Stimulated activated CD4-positive, alpha-beta T cell treated with anti-CD3 and anti-CD28 coated beads, Interleukin-15, amount 100 ng/mL, for 48 hours (primary cell): ENCODE results near the gene PAFAH1B1.
"Not testable (repeated sequence)": the region's sequence is repeated elsewhere in the genome, so short reads cannot be mapped to it uniquely, and the experiment has no call there.

Experiments
- DNase-seq, 2 donors: peaks; one replicate each; pipeline ENCODE4 v3.0.0-alpha.2; 2020; ENCODE audit warnings: low read depth in 2 of 2

Gene PAFAH1B1

DNA sequence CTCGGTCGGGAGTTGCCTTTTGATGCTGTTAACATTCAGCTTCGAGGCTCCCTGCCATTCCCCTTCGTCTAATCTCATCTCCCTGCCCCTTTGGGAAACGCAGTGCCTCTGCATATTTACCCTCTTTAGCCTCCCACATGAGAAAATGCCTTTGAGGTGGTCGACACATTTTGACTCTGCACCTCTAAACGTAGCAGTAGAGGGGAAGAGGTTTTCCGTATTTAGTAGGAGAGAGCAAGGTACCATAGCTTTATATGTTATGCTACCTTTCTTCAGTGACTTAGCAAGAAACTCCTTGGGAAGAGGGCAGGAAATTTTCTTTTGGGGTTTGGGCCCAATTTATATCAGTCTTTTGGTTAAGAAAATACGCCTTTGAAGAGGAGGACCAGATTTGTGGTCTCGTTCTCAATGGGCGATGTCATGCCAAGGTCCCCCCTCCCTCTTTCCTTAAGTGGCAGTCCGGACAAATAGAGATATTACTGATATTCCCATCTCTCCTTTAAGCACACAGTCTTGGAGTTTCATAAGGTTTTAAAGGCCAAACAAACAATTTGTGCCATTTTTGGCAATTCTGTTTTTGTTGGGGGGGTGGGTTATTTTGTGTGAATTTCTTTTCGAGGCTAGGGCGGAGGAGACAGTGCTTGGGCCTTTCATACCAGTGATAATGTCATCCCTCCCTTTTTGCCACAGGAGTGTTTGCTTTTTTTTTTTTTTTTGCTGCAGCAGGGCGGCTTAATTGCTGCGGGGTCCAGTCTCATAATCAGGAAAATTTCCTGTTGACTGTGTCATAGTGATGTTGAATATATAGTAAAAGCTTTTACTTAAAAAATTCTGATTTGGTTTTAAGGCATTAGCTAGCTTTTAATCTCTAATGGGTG, 1.5 kb downstream of the PAFAH1B1 start:
- DNase-seq, result no peak

- no peak for DNase-seq
Measured at GRCh38 chr17:2595716-2596115, 2.3 kb downstream of the PAFAH1B1 start.

- DNase-seq, result no peak
Measured at GRCh38 chr17:2598166-2598565, 4.7 kb downstream of the PAFAH1B1 start.

DNA sequence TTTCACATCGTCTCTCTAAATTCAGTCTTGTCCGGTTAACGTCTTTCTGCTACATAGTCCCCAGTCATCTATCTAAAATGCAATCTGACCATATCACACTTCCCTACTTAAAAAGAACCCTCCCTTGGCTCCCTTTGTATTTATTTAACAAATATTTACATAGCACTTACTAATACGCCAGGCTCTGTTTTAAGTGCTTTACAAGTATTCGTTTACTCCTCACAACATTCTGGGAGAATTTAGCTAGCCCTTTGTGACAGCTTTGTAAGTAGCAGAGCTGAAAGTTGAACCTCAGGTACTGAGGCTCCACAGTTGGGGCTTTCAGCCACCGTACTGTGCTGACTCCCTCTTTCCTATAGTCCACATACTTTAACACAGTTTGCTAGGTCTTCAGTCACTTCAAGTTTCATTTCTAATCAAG, 9.2 kb downstream of the PAFAH1B1 start:
- DNase-seq, result no peak

GRCh38 chr17:2608350-2608913, 15.0 kb downstream of the PAFAH1B1 start:
- no peak for DNase-seq

DNA sequence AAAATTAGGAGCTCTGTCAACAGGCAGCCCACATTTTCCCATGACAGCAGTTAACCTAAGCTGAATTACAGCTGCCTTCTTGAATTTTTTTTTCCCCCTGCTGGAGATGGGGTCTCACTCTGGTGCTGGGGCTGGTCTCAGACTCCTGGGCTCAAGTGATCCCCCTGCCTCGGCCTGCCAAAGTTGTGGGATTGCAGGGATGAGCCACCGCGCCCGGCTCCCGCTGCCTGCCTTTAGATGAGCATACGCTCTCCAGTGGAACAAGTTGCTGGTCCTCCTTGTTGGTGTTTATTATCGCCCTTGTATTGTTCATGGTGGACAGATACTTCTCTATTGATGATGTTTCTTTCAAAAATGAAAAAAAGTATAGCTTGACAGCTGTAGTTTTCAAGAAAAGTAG, 15.6 kb downstream of the PAFAH1B1 start:
- no peak for DNase-seq

- DNase-seq, result no peak
Measured at GRCh38 chr17:2610195-2611175, 17.0 kb downstream of the PAFAH1B1 start.

DNA sequence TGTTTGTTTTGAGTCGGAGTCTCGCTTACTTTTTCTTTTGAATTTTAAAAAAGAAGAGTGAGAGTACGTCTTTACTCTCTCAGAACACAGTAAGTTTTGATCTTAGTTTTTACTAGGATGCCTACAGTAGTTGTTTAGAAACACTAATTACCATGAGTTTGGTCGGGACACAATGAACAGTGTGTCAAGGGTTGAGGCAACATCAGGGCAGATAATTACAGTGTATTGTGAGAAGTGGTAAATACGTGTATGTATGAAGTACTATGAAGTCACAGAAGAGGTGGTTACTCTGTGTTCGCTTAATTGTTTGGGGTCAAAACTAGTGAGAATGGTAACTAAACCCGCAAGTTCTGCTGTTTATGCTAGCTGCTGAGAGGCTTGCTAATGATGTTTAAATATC, 18.2 kb downstream of the PAFAH1B1 start:
- DNase-seq, result no peak

GRCh38 chr17:2612630-2613029, 19.2 kb downstream of the PAFAH1B1 start:
- DNase-seq, result no peak

DNA sequence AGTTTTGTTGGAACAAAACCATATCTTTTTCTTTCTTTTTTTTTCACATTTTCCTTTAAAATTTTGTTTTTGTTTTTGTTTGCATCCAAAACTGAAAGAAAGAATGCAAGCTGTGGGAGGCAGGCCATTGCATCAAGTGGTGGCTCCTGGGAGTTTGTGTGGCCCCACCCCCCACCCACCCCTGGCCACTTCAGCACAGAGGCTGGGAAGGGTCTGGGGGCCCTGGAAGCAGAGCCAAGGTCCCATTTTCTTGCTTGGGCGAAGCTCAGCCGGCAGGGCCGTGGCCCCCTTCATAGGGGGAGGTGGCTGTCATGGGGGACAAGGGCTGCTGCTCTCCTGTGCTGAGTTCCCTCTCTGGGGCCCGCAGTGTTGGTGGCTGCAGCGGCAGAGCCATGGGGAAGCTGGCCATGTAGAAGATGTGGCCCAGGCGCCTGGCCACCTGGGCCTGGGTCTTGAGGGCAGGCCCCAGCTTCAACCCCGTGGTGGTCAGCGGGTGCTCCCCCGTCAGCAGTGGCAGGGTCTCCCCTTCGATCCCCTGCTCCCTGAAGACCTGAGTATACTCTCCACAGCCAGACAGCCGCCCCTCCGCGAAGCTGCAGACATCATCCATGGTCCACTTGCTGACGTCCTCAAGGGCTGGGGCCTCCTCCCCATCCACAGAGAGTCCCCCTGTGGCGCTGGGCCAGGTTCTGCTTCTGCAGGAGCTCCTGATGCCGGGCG, 19.8 kb downstream of the PAFAH1B1 start:
- no peak for DNase-seq

DNA sequence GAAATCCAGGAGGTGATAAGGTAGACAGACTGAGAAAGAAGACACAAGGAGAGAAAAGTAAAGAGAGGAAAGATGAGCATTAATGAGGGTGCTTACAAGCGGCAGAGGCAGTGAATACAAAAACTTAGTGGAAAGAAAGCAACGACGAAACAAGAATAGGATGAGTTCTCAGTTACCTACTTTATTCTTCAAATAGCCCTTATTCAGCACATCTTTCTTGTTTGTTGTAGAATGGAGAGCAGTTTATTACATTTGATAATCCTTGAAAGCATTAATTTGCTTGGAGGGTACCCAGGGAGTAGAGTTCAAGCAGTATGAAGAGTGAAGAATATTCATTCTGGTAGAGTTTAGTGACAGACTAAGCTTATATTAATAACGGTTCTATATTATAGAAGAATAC, 22.4 kb downstream of the PAFAH1B1 start:
- DNase-seq, result no peak

- DNase-seq, result no peak
Measured at GRCh38 chr17:2621241-2621640, 27.8 kb downstream of the PAFAH1B1 start.

DNA sequence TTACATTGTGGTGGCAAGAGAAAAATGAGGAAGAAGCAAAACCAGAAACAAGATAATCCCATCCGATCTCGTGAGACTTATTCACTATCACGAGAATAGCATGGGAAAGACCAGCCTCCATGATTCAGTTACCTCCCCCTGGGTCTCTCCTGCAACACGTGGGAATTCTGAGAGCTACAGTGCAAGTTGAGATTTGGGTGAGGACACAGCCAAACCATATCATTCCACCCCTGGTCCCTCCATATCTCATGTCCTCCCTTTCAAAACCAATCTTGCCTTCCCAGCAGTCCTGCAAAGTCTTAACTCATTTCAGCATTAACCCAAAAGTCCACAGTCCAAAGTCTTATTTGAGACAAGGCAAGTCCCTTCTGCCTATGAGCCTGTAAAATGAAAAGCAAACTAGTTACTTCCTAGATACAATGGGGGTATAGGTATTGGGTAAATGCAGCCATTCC, 28.5 kb downstream of the PAFAH1B1 start:
- DNase-seq, result not testable (repeated sequence)

DNA sequence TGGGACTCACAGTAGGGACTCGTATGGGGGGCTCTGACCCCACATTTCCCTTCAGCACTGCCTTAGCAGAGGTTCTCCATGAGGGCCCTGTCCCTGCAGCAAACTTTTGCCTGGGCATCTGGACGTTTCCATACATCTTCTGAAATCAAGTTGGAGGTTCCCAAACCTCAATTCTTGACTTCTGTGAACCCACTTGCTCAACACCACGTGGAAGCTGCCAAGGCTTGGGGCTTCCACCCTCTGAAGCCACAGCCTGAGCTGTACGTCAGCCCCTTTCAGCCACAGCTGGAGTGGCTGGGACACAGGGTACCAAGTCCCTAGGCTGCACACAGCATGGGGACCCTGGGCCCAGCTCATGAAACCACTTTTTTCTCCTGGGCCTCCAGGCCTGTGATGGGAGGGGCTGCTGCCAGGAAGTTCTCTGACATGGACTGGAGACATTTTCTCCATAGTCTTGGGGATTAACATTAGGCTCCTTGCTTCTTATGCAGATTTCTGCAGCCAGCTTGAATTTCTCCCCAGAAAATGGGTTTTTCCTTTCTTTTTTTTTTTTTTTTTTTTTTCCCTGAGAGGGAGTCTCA, 29.4 kb downstream of the PAFAH1B1 start:
- DNase-seq, result not testable (repeated sequence)

DNA sequence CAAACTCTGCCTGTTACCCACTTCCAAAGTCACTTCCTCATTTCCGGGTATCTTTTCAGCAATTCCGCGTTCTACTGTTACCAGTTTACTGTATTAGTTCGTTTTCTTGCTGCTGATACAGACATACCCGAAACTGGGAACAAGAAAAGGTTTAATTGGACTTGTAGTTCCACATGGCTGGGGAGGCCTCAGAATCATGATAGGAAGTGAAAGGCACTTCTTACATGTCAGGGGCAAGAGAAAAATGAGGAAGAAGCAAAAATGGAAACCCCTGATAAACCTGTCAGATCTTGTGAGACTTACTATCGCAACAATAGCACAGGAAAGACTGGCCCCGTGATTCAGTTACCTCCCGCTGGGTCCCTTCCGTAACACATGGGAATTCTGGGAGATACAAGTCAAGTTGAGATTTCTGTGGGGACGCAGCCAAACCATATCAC, 30.9 kb downstream of the PAFAH1B1 start:
- no peak for DNase-seq

GRCh38 chr17:2626626-2627219, 33.3 kb downstream of the PAFAH1B1 start:
- not testable (repeated sequence) for DNase-seq

GRCh38 chr17:2628922-2629321, 35.5 kb downstream of the PAFAH1B1 start:
- DNase-seq, result not testable (repeated sequence)

GRCh38 chr17:2631211-2631610, 37.8 kb downstream of the PAFAH1B1 start:
- no peak for DNase-seq

GRCh38 chr17:2634361-2634960, 41.0 kb downstream of the PAFAH1B1 start:
- no peak for DNase-seq

DNA sequence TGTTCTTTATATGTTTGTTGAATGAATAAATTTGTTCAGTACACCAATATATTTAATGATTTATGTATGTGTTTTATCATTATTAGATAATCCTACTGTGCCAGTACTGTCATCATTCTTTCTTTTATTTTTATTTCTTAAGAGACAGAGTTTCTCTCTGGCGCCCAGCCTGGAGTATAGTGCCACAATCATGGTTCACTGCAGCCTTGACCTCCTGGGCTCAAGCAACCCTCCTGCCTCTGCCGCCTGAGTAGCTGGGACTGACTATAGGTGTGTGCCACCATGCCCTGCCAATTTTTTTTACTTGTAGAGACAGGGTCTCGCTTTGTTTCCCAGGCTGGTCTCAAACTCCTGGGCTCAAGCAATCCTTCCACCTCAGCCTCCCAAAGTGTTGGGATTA, 41.8 kb downstream of the PAFAH1B1 start:
- DNase-seq, result no peak
